Measurements from ENCODE around the gene ACTL6A.

The ACTL6A gene

GRCh38 chr3:179599531-179599930, 36.8 kb downstream of the ACTL6A start:
- no peak for DNase-seq

- no peak for DNase-seq
These were observed 40.6 kb downstream of the ACTL6A start for GRCh38 chr3:179603321-179603720.

DNA sequence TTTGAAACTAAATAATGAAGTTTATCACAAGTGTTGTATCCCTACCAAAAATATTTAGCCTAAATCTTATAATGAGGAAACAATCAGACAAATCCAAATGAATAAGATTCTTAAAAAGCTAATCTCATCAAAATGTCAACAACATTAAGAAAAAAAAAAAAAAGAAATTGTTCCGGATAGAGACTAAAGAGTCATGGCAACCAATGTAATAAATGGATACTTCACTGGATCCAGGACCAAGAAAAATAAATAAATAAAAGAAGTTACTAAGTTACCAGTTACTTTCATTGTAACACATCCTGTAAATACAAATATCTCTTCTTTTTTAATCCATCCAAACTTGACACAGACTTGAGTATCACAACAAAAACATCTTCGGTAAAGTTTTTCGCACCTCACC, 41.1 kb downstream of the ACTL6A start:
- no peak for DNase-seq

GRCh38 chr3:179604321-179605078, 41.8 kb downstream of the ACTL6A start, which contains the start of the genes MRPL47 and NDUFB5:
TSS of gene MRPL47 (minus strand) at chr3:179604638. CDS start at chr3:179604624, 14 bp downstream.
TSS of gene NDUFB5 (plus strand) at chr3:179604794. CDS start at chr3:179604816, 22 bp downstream.
- peak; percentile 99 to 100 for DNase-seq

DNA sequence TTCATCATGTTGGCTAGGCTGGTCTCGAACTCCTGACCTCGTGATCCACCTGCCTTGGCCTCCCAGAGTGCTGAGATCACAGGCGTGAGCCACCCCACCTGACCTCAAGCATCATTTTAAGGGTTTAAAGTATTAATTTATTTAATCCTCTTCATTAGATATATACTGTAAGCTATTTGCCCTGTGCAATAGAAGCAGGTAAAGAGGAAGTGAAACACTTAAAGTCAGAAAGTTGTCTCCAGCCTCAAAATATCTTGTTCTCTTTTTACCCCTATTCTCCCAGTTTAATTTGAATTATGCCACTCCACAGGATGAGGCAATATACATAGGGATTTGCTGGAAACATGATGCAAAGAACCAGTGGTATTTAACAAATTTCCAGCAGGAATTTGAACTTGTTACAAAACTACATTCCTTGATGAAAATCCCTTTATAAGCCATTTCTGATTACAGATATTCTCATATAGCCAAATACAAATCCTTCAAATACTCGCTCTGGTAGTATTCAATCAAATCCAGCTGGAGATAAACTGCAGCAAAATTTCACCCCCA, 43.9 kb downstream of the ACTL6A start:
- DNase-seq, result no peak

GRCh38 chr3:179608931-179609720, 46.4 kb downstream of the ACTL6A start:
- DNase-seq, result no peak

DNA sequence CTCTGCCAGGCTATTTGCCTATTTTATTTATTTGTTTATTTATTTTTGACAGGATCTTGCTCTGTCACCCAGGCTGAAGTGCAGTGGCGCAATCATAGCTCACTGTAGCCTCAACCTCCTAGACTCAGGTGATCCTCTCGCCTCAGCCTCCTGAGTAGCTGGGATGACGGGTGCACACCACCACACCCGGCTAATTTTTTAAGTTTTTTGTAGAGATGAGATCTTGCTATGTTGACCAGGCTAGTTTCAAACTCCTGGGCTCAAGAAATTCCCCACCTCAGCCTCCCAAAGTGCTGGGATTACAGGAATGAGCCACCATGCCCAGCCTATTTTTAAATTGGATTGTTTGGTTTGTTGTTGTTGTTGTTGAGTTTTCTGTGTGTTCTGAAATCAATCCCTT, 47.3 kb downstream of the ACTL6A start:
- DNase-seq, result no peak

GRCh38 chr3:179613807-179614206, 51.1 kb downstream of the ACTL6A start:
- DNase-seq, result no peak

DNA sequence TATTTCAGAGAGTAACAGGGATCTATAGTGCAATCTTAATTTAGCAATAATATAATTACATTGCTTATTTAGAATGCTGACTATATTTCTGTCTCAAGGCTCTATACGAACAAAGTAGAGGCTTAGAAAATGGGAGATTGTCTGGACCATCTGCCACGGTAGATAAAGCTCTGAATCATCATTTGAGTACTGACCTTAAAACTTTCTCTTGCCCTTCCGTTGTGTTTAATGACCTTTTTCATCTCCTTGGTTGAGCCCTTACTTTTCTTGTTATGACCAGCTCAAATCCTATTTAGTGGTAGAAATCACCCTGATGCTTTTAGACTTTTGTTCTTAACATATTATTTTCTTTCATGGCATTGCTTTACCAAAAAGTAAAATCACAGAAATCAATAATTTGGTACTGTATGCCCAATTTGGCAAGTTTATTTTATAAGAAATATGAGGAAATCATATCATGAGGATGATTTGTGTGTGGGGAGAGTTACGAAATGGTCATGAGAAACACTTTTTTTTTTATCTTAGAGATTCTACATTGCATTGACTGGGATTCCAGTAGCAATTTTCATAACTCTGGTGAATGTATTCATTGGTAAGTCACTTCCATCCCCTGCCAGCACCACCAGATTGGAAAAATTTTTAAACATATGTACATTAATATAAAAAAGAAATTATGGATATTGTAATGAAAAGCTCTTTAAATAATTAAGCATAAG, 52.9 kb downstream of the ACTL6A start:
- no peak for DNase-seq

DNA sequence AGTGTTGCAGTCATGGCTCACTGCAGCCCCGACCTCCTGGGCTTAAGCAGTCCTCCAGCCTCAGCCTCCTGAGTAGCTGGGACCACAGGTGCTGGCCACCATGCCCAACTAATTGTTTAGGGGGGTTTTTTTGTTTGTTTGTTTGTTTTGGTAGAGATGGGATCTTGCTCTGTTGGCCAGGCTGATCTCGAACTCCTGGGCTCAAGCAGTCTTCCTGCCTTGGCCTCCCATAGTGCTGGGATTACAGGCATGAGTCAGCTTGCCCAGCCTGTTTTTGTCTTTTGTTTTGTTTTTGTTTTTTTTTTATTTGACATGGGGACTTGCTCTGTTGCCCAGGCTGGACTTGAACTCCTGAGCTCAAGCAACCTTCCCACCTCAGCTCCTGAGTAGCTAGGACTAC, 59.3 kb downstream of the ACTL6A start:
- DNase-seq, result no peak

DNA sequence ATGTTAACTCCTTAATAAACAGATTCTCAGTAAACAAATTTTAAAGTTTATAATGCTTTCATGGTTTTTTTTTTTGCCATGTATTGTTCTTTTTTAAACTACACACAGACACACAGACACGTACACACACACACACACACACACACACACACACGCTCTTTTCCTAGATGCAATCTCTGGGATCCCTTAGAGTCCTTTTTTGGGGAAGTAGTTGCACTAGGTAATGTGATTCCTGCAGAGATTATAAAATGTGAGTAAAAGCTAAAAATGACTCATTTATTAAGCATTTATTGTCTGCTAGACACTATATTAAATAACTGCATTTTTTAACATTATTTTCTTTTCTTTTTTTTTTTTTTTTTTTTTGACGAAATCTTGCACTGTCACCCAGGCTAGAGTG, 61.7 kb downstream of the ACTL6A start:
- no peak for DNase-seq

DNA sequence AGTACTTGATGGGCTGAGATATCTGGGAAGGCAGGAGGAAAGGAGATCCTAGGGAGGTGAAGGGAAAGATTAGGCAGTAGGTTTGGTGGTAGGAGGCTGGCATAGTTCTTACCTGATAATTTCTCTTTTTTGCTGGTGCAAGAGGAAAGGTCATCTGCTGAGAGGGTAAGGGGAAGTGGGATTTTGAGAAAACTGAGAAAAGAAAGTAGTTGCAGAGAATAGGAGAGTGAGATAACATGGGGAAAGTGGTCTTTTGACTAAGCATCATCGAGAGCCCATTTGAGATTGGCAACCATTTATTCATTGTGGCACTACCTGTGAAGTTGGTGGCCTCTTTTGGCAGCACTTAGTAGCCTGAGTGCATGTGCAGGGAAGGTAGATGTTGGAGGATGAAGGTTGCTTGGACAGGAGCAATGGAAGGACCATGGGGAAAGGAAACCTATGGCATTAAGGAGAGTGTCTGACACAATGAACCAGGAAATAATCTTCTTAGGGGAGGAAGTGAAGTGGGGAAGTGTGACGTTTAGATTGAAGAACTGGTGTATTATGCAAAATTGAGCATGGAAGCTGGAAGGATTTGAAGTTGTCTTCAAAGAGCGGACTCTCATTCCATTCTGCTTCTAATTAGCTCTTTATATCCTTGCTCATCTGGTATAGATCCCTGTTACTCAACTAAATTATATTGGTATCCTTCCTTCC, 68.2 kb downstream of the ACTL6A start:
- no peak for DNase-seq
